Esophagus muscularis mucosa (tissue), 3 donors: ENCODE measurements around the gene CNFN.

ENCODE experiments used
- POLR2A ChIP-seq: fragments of 450-650 bp; IDR thresholded peaks from one replicate; pipeline ENCODE4 v1.6.1; 2017; ENCODE audit warnings: antibody characterized with exemption, moderate library complexity, mild to moderate bottlenecking, low read depth
- TF ChIP-seq, protein P1 (sequence below), 3 experiments: fragments of 200-600 bp in 2 of 3; fragments of 450-650 bp in 1 of 3; sonication (generic) in 2 of 3; IDR thresholded peaks; one replicate each; pipeline ENCODE4 v1.5.1; 2017 to 2019; ENCODE audit warnings: antibody characterized with exemption in 3 of 3, mild to moderate bottlenecking in 2 of 3, moderate library complexity in 1 of 3

DNA sequence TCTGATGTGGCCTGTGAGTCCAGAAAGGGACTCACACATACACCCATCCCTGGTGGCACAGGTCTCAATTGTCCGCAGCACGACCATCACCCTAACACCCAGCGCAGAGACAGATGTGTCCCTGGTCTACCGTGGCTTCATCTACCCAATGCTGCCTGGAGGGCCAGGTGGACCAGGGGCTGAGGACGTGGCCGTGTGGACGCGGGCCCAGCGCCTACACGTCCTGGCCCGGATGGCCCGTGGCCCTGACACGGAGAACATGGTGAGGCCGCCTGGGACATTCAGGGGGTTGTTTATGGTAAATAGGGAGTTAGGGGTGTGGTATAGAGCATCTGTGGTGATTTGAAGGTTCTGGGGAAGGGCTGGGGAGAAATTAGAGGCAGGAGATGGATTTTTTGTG, 41.9 kb downstream of the CNFN start:
- TF ChIP-seq, protein P1, sequence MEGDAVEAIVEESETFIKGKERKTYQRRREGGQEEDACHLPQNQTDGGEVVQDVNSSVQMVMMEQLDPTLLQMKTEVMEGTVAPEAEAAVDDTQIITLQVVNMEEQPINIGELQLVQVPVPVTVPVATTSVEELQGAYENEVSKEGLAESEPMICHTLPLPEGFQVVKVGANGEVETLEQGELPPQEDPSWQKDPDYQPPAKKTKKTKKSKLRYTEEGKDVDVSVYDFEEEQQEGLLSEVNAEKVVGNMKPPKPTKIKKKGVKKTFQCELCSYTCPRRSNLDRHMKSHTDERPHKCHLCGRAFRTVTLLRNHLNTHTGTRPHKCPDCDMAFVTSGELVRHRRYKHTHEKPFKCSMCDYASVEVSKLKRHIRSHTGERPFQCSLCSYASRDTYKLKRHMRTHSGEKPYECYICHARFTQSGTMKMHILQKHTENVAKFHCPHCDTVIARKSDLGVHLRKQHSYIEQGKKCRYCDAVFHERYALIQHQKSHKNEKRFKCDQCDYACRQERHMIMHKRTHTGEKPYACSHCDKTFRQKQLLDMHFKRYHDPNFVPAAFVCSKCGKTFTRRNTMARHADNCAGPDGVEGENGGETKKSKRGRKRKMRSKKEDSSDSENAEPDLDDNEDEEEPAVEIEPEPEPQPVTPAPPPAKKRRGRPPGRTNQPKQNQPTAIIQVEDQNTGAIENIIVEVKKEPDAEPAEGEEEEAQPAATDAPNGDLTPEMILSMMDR (IDR thresholded peaks at IDR 0.05), result no peak
- no peak for TF ChIP-seq POLR2A
